Endothelial cell of umbilical vein (primary cell): Measurements from ENCODE around the gene ASPSCR1. TPM values are rescaled to one million over a fixed set of nuclear protein-coding genes. Genes with fewer than 3 reads are reported as not detected.

Source experiments
- BruUV-seq: library from RNA; stranded (reverse); fragments of 400-500 nt; replicated peaks from 2 replicates; lab custom pipeline; 2021; lab: Mats Ljungman, UMichigan
- CTCF ChIA-PET: fragments of 300-600, 350-600 bp; sonication (Branson Sonifier 250); formaldehyde crosslinking; loops from one replicate; lab custom pipeline; 2021; ENCODE audit warnings: antibody characterized with exemption, inconsistent platforms; lab: Charles Lee
- POLR2A ChIA-PET: fragments of 300-600, 350-600 bp; sonication (Branson Sonifier 250); formaldehyde crosslinking; loops from one replicate; lab custom pipeline; 2021; ENCODE audit warnings: antibody characterized with exemption, inconsistent platforms; lab: Charles Lee
- DNase-seq: peaks from one replicate; pipeline ENCODE4 v3.0.0-alpha.2; 2011; ENCODE audit warnings: low read depth, low spot score
- FAIRE-seq: peaks from 2 replicates; lab custom pipeline; 2011; peaks lifted over from hg19 to GRCh38; lab: Jason Lieb, UNC
- H2AFZ ChIP-seq: 2 replicates; pipeline ENCODE4 v1.6.0; 2012; ENCODE audit warnings: low read depth, low read length, control low read depth, inconsistent platforms
- H3K27ac ChIP-seq: 2 replicates; pipeline ENCODE4 v1.5.1; 2011; ENCODE audit warnings: low read depth, mild to moderate bottlenecking, control low read depth, low read length, moderate library complexity; ENCODE audit not compliant: insufficient read depth
- H3K27me3 ChIP-seq, 2 experiments: 2 replicates each; pipeline versions ENCODE4 v1.6.0 to v1.6.1; 2011; ENCODE audit warnings: low read length in 2 of 2, mixed read lengths in 1 of 2; ENCODE audit not compliant: control insufficient read depth in 2 of 2, insufficient read depth in 2 of 2
- H3K36me3 ChIP-seq, 2 experiments: 2 replicates in 1 of 2; 3 replicates in 1 of 2; pipeline ENCODE4 v1.5.1; 2011; ENCODE audit warnings: low read length in 2 of 2, mild to moderate bottlenecking in 1 of 2, moderate library complexity in 1 of 2; ENCODE audit not compliant: control insufficient read depth in 2 of 2, insufficient read depth in 2 of 2; ENCODE audit errors: extremely low read depth in 1 of 2
- H3K4me1 ChIP-seq: 3 replicates; pipeline ENCODE4 v1.5.1; 2011; ENCODE audit warnings: mild to moderate bottlenecking, low read length; ENCODE audit not compliant: control insufficient read depth, insufficient read depth; ENCODE audit errors: extremely low read depth
- H3K4me2 ChIP-seq: 2 replicates; pipeline ENCODE4 v1.6.1; 2011; ENCODE audit warnings: low read length, control low read depth, mixed read lengths; ENCODE audit not compliant: insufficient read depth
- H3K4me3 ChIP-seq, 3 experiments: fragments of 200-600 bp in 1 of 3; sonication (generic), shearing (Covaris generic) in 1 of 3; replicated peaks in 1 of 3; 2 replicates each; pipeline ENCODE4 v1.5.1; 2011 to 2016; ENCODE audit warnings: control low read depth in 3 of 3, low read length in 3 of 3, mild to moderate bottlenecking in 2 of 3, inconsistent platforms in 1 of 3, low read depth in 1 of 3, moderate library complexity in 1 of 3; ENCODE audit not compliant: insufficient read depth in 1 of 3
- H3K79me2 ChIP-seq: 2 replicates; pipeline ENCODE4 v1.6.0; 2012; ENCODE audit warnings: low read length, inconsistent platforms; ENCODE audit not compliant: control insufficient read depth, insufficient read depth
- H3K9ac ChIP-seq: replicated peaks from 2 replicates; pipeline ENCODE3; 2011; ENCODE audit warnings: low read length, control low read depth; ENCODE audit not compliant: insufficient read depth; ENCODE audit errors: extremely low read depth
- H3K9me1 ChIP-seq: replicated peaks from 3 replicates; pipeline ENCODE4 v1.6.0; 2011; ENCODE audit warnings: mild to moderate bottlenecking, low read length; ENCODE audit not compliant: control insufficient read depth, insufficient read depth; ENCODE audit errors: extremely low read depth
- H3K9me3 ChIP-seq: replicated peaks from 2 replicates; pipeline ENCODE4 v1.5.1; 2012; ENCODE audit warnings: low read length, inconsistent platforms; ENCODE audit not compliant: control insufficient read depth, insufficient read depth
- H4K20me1 ChIP-seq: replicated peaks from 2 replicates; pipeline ENCODE3; 2011; ENCODE audit warnings: mild to moderate bottlenecking, low read length; ENCODE audit not compliant: control insufficient read depth, insufficient read depth; ENCODE audit errors: extremely low read depth
- CTCF ChIP-seq, 2 donors: IDR thresholded peaks; 1 replicate in 1 of 2; 2 replicates in 1 of 2; pipeline ENCODE4 v1.5.1; 2011; ENCODE audit warnings: low read length in 2 of 2, mild to moderate bottlenecking in 2 of 2, moderate library complexity in 2 of 2, control low read depth in 1 of 2, inconsistent platforms in 1 of 2, low read depth in 1 of 2; ENCODE audit not compliant: insufficient read depth in 1 of 2; ENCODE audit errors: extremely low read depth in 1 of 2
- EZH2 ChIP-seq: IDR thresholded peaks from 2 replicates; pipeline ENCODE4 v1.6.1; 2012; ENCODE audit warnings: borderline replicate concordance, low read depth, mild to moderate bottlenecking, moderate library complexity, low read length, inconsistent platforms; ENCODE audit not compliant: severe bottlenecking
- FOS ChIP-seq: IDR thresholded peaks from 2 replicates; pipeline ENCODE4 v1.6.1; 2011; ENCODE audit warnings: mild to moderate bottlenecking, low read length, moderate library complexity, borderline replicate concordance; ENCODE audit not compliant: insufficient read depth
- GATA2 ChIP-seq: IDR thresholded peaks from 2 replicates; pipeline ENCODE4 v1.7.0; 2011; ENCODE audit warnings: low read depth, mild to moderate bottlenecking, moderate library complexity, mixed read lengths, low read length; ENCODE audit not compliant: insufficient read length, insufficient read depth
- JUN ChIP-seq: IDR thresholded peaks from 2 replicates; pipeline ENCODE4 v1.6.1; 2011; ENCODE audit warnings: borderline replicate concordance, low read depth; ENCODE audit not compliant: insufficient read length, insufficient read depth
- MYC ChIP-seq: IDR thresholded peaks from one replicate; pipeline ENCODE4 v1.6.1; 2011; ENCODE audit warnings: mild to moderate bottlenecking, low read depth, low read length
- POLR2A ChIP-seq: IDR thresholded peaks from 2 replicates; pipeline ENCODE4 v1.6.1; 2012; ENCODE audit warnings: low read depth, mild to moderate bottlenecking, control low read depth, low read length
- POLR2AphosphoS5 ChIP-seq: IDR thresholded peaks from 2 replicates; pipeline ENCODE4 v1.6.1; 2012; ENCODE audit warnings: low read depth, mild to moderate bottlenecking, control low read depth, low read length, moderate library complexity; ENCODE audit not compliant: insufficient read depth
- dilution Hi-C: fragments of 300-500 bp; cut with MboI; formaldehyde crosslinking; loops from one replicate; pipeline ENCODE4 v1.15.0; 2019; ENCODE audit warnings: low sequenced_read_pairs; ENCODE audit not compliant: extremely low pct_ligation_motif_present
- intact Hi-C: fragments of 100-400 bp; cut with micrococcal nuclease; formaldehyde crosslinking; loops from one replicate; pipeline ENCODE4 v1.10.0; 2022
- polyA plus RNA-seq, 4 experiments: library from polyadenylated mRNA; depleted of rRNA in 3 of 4; stranded (reverse) in 3 of 4; unstranded in 1 of 4; fragments of >200 nt; gene quantifications; 2 replicates each; pipeline versions ENCODE4 v1.2.1 to v1.2.3, GENCODE V29; 2011 to 2012; ENCODE audit warnings: missing spikeins in 1 of 4
- total RNA-seq: library from RNA; stranded (reverse); gene quantifications from 2 replicates; pipeline ENCODE4 v1.2.3, GENCODE V29; 2021
- TF ChIP-seq, protein P1 (sequence below): IDR thresholded peaks from 2 replicates; pipeline ENCODE4 v1.6.1; 2011; ENCODE audit not compliant: insufficient read depth, insufficient read length

Gene ASPSCR1
- total and polyA plus RNA-seq, 2 donors (not counting 3 experiments of a cell fraction or from before 2014, with no cell fraction given), result 24.8 to 36.5 TPM

- Histone ChIP-seq H3K27ac (no peak overlapping the region), H3K27me3 (no peaks in the 10 kb centered on the region), H3K4me1 (peaks cover 7% of the 10 kb centered on the region), H3K4me3 (no peak overlapping the region), H4K20me1 (no peaks in the 10 kb centered on the region), H3K79me2 (peaks cover 8% of the 10 kb centered on the region), H2AFZ (no peak overlapping the region), H3K9ac (no peak overlapping the region), H3K4me2 (no peak overlapping the region), H3K9me3 (no peaks in the 10 kb centered on the region), H3K36me3 (peaks cover 0 to 5% of the 10 kb centered on the region in 2 experiments), H3K9me1 (no peaks in the 10 kb centered on the region)
- FAIRE-seq (no peak), DNase-seq (no peak)
- BruUV-seq, result no TSS peak
- ChIA-PET CTCF (interaction anchor here (1.3 kb wide), 1 partner anchor 24 kb away, joined by 8 read pairs; no protein-coding TSS in a partner anchor), POLR2A (no interaction called here)
- TF ChIP-seq GATA2, result no peak
- intact Hi-C loops (loop anchor here (5.0 kb wide), 1 partner anchor 42 kb away; the partner anchor contains the start of gene ASPSCR1), dilution Hi-C loops (no loop called here)
These were observed 41.7 kb upstream of the ASPSCR1 start for GRCh38 chr17:81935709-81936084.

DNA sequence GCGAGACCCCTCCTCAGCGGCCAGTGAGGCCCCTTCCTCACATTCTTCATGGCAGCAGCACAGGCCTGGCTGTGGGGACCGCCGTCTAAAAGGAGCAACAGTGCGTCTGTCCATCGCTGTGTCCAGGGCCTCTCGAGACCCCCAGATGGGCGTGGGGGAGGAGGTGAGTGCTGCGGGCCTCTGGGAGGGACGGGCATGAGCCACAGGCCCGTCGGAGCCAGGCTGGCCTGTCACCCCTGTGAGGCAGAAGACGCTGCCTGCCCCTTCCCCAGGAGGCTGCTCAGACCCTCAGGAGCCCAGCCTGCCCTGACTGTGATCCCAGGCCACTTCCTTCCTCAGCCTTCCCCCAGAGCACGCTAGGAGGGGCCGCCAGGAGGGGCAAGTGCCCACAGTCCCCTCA is 38.2 kb upstream of the ASPSCR1 start:
- no peak for TF ChIP-seq EZH2
- TF ChIP-seq GATA2, result no peak
- no peak for TF ChIP-seq MYC
- no peak for TF ChIP-seq POLR2AphosphoS5
- TF ChIP-seq, protein P1, sequence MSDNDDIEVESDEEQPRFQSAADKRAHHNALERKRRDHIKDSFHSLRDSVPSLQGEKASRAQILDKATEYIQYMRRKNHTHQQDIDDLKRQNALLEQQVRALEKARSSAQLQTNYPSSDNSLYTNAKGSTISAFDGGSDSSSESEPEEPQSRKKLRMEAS, result no peak
- no peak for TF ChIP-seq CTCF (IDR thresholded peaks at IDR 0.05; ENCODE audit: extremely low read depth in 1 of 2, insufficient read depth in 1 of 2, low read depth in 1 of 2, low read length in 2 of 2)
- no peak for TF ChIP-seq POLR2A
- no peak for TF ChIP-seq FOS
- TF ChIP-seq JUN, result no peak
- H3K4me2 ChIP-seq, result no peak overlapping the region
- no peak overlapping the region for H2AFZ ChIP-seq
- POLR2A ChIA-PET, result no interaction called here
- no peak overlapping the region for H3K9ac ChIP-seq
- no peaks in the 10 kb centered on the region for H3K9me1 ChIP-seq
- H3K4me1 ChIP-seq, result peaks cover 7% of the 10 kb centered on the region
- CTCF ChIA-PET, result interaction anchor here (1.1 to 1.3 kb wide), 2 partner anchors 11 to 13 kb away, joined by 3 to 10 read pairs; partner anchors contain the start of gene MAFG
- BruUV-seq, result no TSS peak
- H3K27me3 ChIP-seq, result peaks cover 0 to 2% of the 10 kb centered on the region in 2 experiments
- no peak for FAIRE-seq
- no peaks in the 10 kb centered on the region for H4K20me1 ChIP-seq
- peaks cover 8% of the 10 kb centered on the region for H3K79me2 ChIP-seq
- H3K27ac ChIP-seq, result no peak overlapping the region
- dilution Hi-C loops, result no loop called here
- DNase-seq, result no peak
- intact Hi-C loops, result loop anchor here (5.0 kb wide), 1 partner anchor 38 kb away; the partner anchor contains the start of gene ASPSCR1
- H3K36me3 ChIP-seq, result no peaks in the 10 kb centered on the region
- H3K9me3 ChIP-seq, result no peaks in the 10 kb centered on the region
- no peak overlapping the region for H3K4me3 ChIP-seq
